ENCODE data around the gene CALML4. TPM values are rescaled to one million over a fixed set of nuclear protein-coding genes. Genes with fewer than 3 reads are reported as not detected.

Gene CALML4
- total and polyA plus RNA-seq, 2 experiments from 2014 or later, result 13.4 to 16.2 TPM

GRCh38 chr15:68145706-68146105 lies 59.4 kb downstream of the CALML4 start:
- DNase-seq (ENCODE audit: low spot score) (no peak), ATAC-seq (no peak)
- no peak overlapping the region for H3K4me3 Mint-ChIP-seq
- H3K4me1 Mint-ChIP-seq, result peaks cover 5% of the 10 kb centered on the region
- Histone ChIP-seq H3K27ac (ENCODE audit: low read depth) (no peak overlapping the region), H3K4me3 (no peak overlapping the region), H3K79me2 (replicated peaks; ENCODE audit: insufficient read depth) (no peaks in the 10 kb centered on the region; the same call in 1 of the 2 replicates), H4K20me1 (replicated peaks; ENCODE audit: insufficient read depth) (no peaks in the 10 kb centered on the region), H3K27me3 (ENCODE audit: insufficient read depth) (no peaks in the 10 kb centered on the region), H2AFZ (no peak overlapping the region), H3K4me2 (no peak overlapping the region), H3K9me2 (ENCODE audit: insufficient read depth) (no peaks in the 10 kb centered on the region), H3K36me3 (ENCODE audit: insufficient read depth) (no peaks in the 10 kb centered on the region; the same call in 1 of the 2 replicates), H3K4me1 (ENCODE audit: insufficient read depth) (no peaks in the 10 kb centered on the region), H3F3A (replicated peaks; ENCODE audit: low read depth) (no peaks in the 10 kb centered on the region)
- H3K36me3 Mint-ChIP-seq (ENCODE audit: low read depth), result peaks cover 9% of the 10 kb centered on the region; the same call in 1 of the 3 replicates
- no peak overlapping the region for H3K27ac Mint-ChIP-seq
- TF ChIP-seq STAT1 (IDR thresholded peaks at IDR 0.05; ENCODE audit: unreplicated experiment), result no peak
- TF ChIP-seq NANOG (IDR thresholded peaks at IDR 0.05; ENCODE audit: borderline replicate concordance), result no peak
- no peak for TF ChIP-seq CTCF (conservative IDR thresholded peaks at IDR 0.05; ENCODE audit: low read depth in 2 of 2)
- TF ChIP-seq POLR2AphosphoS5 (IDR thresholded peaks at IDR 0.05; ENCODE audit: low read depth), result no peak
- TF ChIP-seq JUNB (IDR thresholded peaks at IDR 0.05; ENCODE audit: unreplicated experiment), result no peak
- TF ChIP-seq EZH2 (IDR thresholded peaks at IDR 0.05; ENCODE audit: low read depth, unreplicated experiment), result no peak
- TF ChIP-seq REST (IDR thresholded peaks at IDR 0.05; ENCODE audit: unreplicated experiment), result no peak
- TF ChIP-seq ETS1 (IDR thresholded peaks at IDR 0.05), result no peak
- no peak for TF ChIP-seq ZNF331 (CRISPR knock-in tag; IDR thresholded peaks at IDR 0.05; ENCODE audit: low read depth)
- TF ChIP-seq EZH2phosphoT487 (IDR thresholded peaks at IDR 0.05; ENCODE audit: unreplicated experiment), result no peak
- TF ChIP-seq CREB1 (CRISPR knock-in tag; IDR thresholded peaks at IDR 0.05; ENCODE audit: low read depth), result no peak
- no peak for TF ChIP-seq ZNF114 (CRISPR knock-in tag; IDR thresholded peaks at IDR 0.05)
- no peak for TF ChIP-seq ZNF462 (CRISPR knock-in tag; IDR thresholded peaks at IDR 0.05)
- H3K9me3 Mint-ChIP-seq, result no peaks in the 10 kb centered on the region
- H3K27me3 Mint-ChIP-seq (ENCODE audit: insufficient read depth, low read depth, poor library complexity), result peaks cover 1% of the 10 kb centered on the region
